B cell (primary cell): ENCODE data around the gene PSMD9.

Source experiments
- EZH2 ChIP-seq: IDR thresholded peaks from 2 replicates; pipeline ENCODE4 v1.6.1; 2012; ENCODE audit warnings: borderline replicate concordance, low read depth, mild to moderate bottlenecking, moderate library complexity, low read length; ENCODE audit not compliant: insufficient read depth, poor library complexity, severe bottlenecking
- TF ChIP-seq, protein P1 (sequence below): fragments of 200-600 bp; IDR thresholded peaks from one replicate; pipeline ENCODE4 v1.8.0; 2022; ENCODE audit warnings: antibody characterized with exemption, mild to moderate bottlenecking

DNA sequence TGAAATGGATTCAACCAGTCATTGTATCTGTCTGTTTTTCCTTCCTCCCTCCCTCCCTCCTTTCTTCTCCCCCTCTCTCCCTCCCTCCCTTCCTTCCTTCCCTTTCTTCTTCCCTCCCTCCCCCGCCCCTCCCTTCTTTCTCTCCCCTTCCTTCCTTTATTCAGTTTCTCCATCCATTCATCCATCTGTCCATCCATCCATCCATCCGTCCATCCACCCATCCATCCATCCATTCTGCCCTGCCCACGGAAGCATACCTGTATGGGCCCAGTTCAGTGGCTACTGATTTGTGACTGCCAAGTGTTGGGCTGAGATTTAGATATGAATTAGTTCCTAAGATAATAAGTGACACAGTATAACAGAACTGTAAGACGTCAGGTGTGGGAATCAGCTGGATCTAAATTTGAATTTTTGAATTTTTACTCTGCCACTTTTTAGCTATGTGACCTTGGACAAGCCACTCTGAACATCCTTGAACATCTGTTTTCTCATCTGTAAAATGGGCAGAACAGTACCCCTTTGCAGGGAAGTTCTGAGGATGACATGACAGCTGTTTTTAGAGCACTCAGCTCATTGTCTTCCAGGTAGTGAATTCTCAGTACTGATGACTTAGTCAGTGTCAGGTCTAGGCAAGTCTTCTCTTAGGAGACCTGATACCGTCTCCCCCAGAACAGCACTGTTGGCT lies 72.7 kb downstream of the PSMD9 start:
- TF ChIP-seq, protein P1, sequence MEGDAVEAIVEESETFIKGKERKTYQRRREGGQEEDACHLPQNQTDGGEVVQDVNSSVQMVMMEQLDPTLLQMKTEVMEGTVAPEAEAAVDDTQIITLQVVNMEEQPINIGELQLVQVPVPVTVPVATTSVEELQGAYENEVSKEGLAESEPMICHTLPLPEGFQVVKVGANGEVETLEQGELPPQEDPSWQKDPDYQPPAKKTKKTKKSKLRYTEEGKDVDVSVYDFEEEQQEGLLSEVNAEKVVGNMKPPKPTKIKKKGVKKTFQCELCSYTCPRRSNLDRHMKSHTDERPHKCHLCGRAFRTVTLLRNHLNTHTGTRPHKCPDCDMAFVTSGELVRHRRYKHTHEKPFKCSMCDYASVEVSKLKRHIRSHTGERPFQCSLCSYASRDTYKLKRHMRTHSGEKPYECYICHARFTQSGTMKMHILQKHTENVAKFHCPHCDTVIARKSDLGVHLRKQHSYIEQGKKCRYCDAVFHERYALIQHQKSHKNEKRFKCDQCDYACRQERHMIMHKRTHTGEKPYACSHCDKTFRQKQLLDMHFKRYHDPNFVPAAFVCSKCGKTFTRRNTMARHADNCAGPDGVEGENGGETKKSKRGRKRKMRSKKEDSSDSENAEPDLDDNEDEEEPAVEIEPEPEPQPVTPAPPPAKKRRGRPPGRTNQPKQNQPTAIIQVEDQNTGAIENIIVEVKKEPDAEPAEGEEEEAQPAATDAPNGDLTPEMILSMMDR, result no peak
- TF ChIP-seq EZH2, result no peak
